GM18526 (cell line): ENCODE results near the gene EFR3B.

Source experiments
- POLR2A ChIP-seq: IDR thresholded peaks from 3 replicates; pipeline ENCODE4 v1.6.1; 2011; ENCODE audit not compliant: insufficient read length; ENCODE audit errors: extremely low read depth

Gene EFR3B

GRCh38 chr2:25204190-25204838 lies 162.4 kb downstream of the EFR3B start:
- TF ChIP-seq POLR2A, result no peak

GRCh38 chr2:25207078-25207545 lies 165.2 kb downstream of the EFR3B start:
- no peak for TF ChIP-seq POLR2A
